HepG2 (cell line): Measurements from ENCODE around the gene PRR35. TPM values are rescaled to one million over a fixed set of nuclear protein-coding genes. Genes with fewer than 3 reads are reported as not detected.

Source experiments
- CBX1 ChIP-seq: IDR thresholded peaks from one replicate; pipeline ENCODE4 v1.6.1; 2016; ENCODE audit warnings: antibody characterized with exemption, low read depth
- CHD4 ChIP-seq: fragments of 200-600 bp; sonication (generic); IDR thresholded peaks from 2 replicates; pipeline ENCODE4 v1.7.0; 2017; ENCODE audit warnings: mild to moderate bottlenecking, low read length, borderline replicate concordance
- FOXJ3 ChIP-seq: sonication (generic); formaldehyde crosslinking; IDR thresholded peaks from 2 replicates; pipeline ENCODE4 v1.4.0; 2020; ENCODE audit warnings: missing genetic modification reagents, mild to moderate bottlenecking, borderline replicate concordance
- NAIF1 ChIP-seq: sonication (generic); formaldehyde crosslinking; IDR thresholded peaks from 2 replicates; pipeline ENCODE4 v1.5.0; 2020; ENCODE audit warnings: mild to moderate bottlenecking, missing genetic modification reagents, borderline replicate concordance
- NPAS2 ChIP-seq: sonication (generic); formaldehyde crosslinking; IDR thresholded peaks from 2 replicates; pipeline ENCODE4 v1.8.0; 2022; ENCODE audit warnings: mild to moderate bottlenecking, missing genetic modification reagents, borderline replicate concordance
- PREB ChIP-seq: sonication (generic); formaldehyde crosslinking; IDR thresholded peaks from 2 replicates; pipeline ENCODE4 v1.4.0; 2020; ENCODE audit warnings: missing genetic modification reagents
- PTBP1 ChIP-seq: fragments of 200-400 bp; formaldehyde crosslinking; IDR thresholded peaks from 2 replicates; pipeline ENCODE4 v1.6.1; 2018; ENCODE audit warnings: low read length, low read depth; ENCODE audit not compliant: poor library complexity, severe bottlenecking
- RNF2 ChIP-seq: fragments of 450-650 bp; conservative IDR thresholded peaks from 2 replicates; pipeline ENCODE4 v1.6.1; 2016; ENCODE audit warnings: low read depth
- SP5 ChIP-seq: IDR thresholded peaks from 2 replicates; pipeline ENCODE4 v1.6.1; 2016; ENCODE audit warnings: low read depth, borderline replicate concordance
- STAT6 ChIP-seq: sonication (generic); formaldehyde crosslinking; IDR thresholded peaks from 2 replicates; pipeline ENCODE4 v1.4.0; 2020; ENCODE audit warnings: missing genetic modification reagents, mild to moderate bottlenecking, borderline replicate concordance
- SYNCRIP ChIP-seq: fragments of 200-400 bp; formaldehyde crosslinking; IDR thresholded peaks from 2 replicates; pipeline ENCODE4 v1.6.1; 2018; ENCODE audit warnings: mild to moderate bottlenecking, low read depth, low read length; ENCODE audit not compliant: insufficient read depth
- TEAD3 ChIP-seq: optimal IDR thresholded peaks from 2 replicates; pipeline ENCODE3; 2016; ENCODE audit warnings: borderline replicate concordance
- ZFY ChIP-seq: sonication (generic); formaldehyde crosslinking; IDR thresholded peaks from 2 replicates; pipeline ENCODE4 v1.4.0; 2020; ENCODE audit warnings: missing genetic modification reagents
- ZKSCAN1 ChIP-seq: fragments of 150-350 bp; IDR thresholded peaks from 2 replicates; pipeline ENCODE4 v1.6.1; 2014; ENCODE audit warnings: low read length
- ZNF407 ChIP-seq: sonication (generic); formaldehyde crosslinking; IDR thresholded peaks from one replicate; pipeline ENCODE4 v1.5.1; 2020; ENCODE audit warnings: mild to moderate bottlenecking, missing genetic modification reagents; ENCODE audit errors: not compliant biosample characterization
- ZNF672 ChIP-seq: sonication (generic); formaldehyde crosslinking; IDR thresholded peaks from 2 replicates; pipeline ENCODE4 v1.8.1; 2022; ENCODE audit warnings: missing genetic modification reagents
- ZNF703 ChIP-seq: sonication (generic); formaldehyde crosslinking; IDR thresholded peaks from 2 replicates; pipeline ENCODE4 v1.5.1; 2020; ENCODE audit warnings: missing genetic modification reagents, mild to moderate bottlenecking, moderate library complexity, borderline replicate concordance
- polyA plus RNA-seq, 8 experiments: library from polyadenylated mRNA; depleted of rRNA in 3 of 8; stranded (reverse) in 7 of 8; unstranded in 1 of 8; fragments of >200 nt; fragmentation: Illumina TruSeq in 4 of 8; extraction: Trizol in 4 of 8; gene quantifications; 2 replicates each; pipeline versions ENCODE4 v1.2.1 to v1.2.3, GENCODE V29; 2011 to 2016; ENCODE audit warnings: low read depth in 4 of 8, missing spikeins in 1 of 8, mixed read lengths in 1 of 8; ENCODE audit not compliant: insufficient read depth in 1 of 8
- total RNA-seq, 5 experiments: library from RNA; depleted of rRNA; stranded (reverse); fragments of >200 nt; fragmentation: Illumina TruSeq; extraction: Trizol; gene quantifications; 2 replicates each; pipeline ENCODE4 v1.2.3, GENCODE V29; 2016; ENCODE audit warnings: low read depth in 1 of 5

PRR35 gene
- total and polyA plus RNA-seq, 2 of the 13 experiments (the other 11 are each of a cell fraction or from before 2014, with no cell fraction given), result 0.07 to 0.16 TPM

GRCh38 chr16:533391-534123 lies 26.6 kb upstream of the PRR35 start (continued):
- TF ChIP-seq PREB (CRISPR knock-in tag) (0 out of 2 replicates have a peak, but pooled peaks have one; percentile 44), TEAD3 (CRISPR knock-in tag) (peak; percentile 26), CHD4 (no peak), SP5 (peak; percentile 80), ZNF672 (CRISPR knock-in tag) (no peak), PTBP1 (no peak), ZNF703 (CRISPR knock-in tag) (no peak), RNF2 (no peak), NPAS2 (CRISPR knock-in tag) (no peak), ZKSCAN1 (no peak), ZFY (CRISPR knock-in tag) (peak; percentile 52; the same call in 1 of the 2 replicates), NAIF1 (peak; percentile 78; the same call in 1 of the 2 replicates), FOXJ3 (CRISPR knock-in tag) (no peak), CBX1 (no peak), STAT6 (CRISPR knock-in tag) (no peak), SYNCRIP (no peak), ZNF407 (no peak)
